Measurements from ENCODE around the gene ADAMTS16. TPM values are rescaled to one million over a fixed set of nuclear protein-coding genes. Genes with fewer than 3 reads are reported as not detected.

Gene ADAMTS16
- total RNA-seq, 1 donor from 2014 or later = 4.1 TPM

DNA sequence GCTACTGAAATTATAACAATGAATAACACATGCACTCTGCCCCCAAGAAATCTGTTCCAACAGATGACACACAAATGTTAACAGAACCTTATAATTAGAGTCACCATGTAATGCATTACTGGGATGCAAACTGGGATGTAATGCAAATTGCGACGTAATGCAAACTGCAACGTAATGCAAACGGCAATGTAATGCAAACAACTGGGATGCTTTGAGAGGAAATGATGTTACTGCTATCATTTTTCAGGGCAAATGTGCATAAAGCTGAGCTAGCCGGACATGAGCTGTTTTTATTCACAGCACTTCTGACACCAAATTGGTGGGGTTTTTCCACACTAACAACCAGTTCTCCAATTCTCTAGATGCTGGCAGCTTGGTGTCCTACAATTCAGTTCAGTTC, 117.2 kb downstream of the ADAMTS16 start:
- no peak overlapping the region for H2AFZ ChIP-seq (replicated peaks)
- no peak overlapping the region for H3K27ac Mint-ChIP-seq
- H3K27me3 Mint-ChIP-seq (ENCODE audit: insufficient read depth, low read depth) = peaks cover 3% of the 10 kb centered on the region
- H3K4me3 Mint-ChIP-seq = no peak overlapping the region
- H3K4me1 Mint-ChIP-seq = peaks cover 4% of the 10 kb centered on the region
- no peak overlapping the region for H3K27ac ChIP-seq
- H3K4me1 ChIP-seq = no peaks in the 10 kb centered on the region
- peaks cover 4% of the 10 kb centered on the region for H3K9me3 ChIP-seq (ENCODE audit: low read depth)
- peaks cover 7% of the 10 kb centered on the region for H3K36me3 ChIP-seq
- no peak for DNase-seq (ENCODE audit: low spot score)
- H3F3A ChIP-seq (ENCODE audit: low read depth) = no peaks in the 10 kb centered on the region
- no peaks in the 10 kb centered on the region for H4K20me1 ChIP-seq (ENCODE audit: low read depth)
- H3K79me2 ChIP-seq (ENCODE audit: low read depth) = no peaks in the 10 kb centered on the region
- no peak overlapping the region for H3K9ac ChIP-seq
- TF ChIP-seq EZH2phosphoT487 (IDR thresholded peaks at IDR 0.05) = no peak
- no peak for TF ChIP-seq EZH2 (IDR thresholded peaks at IDR 0.05)
- TF ChIP-seq, protein P1, sequence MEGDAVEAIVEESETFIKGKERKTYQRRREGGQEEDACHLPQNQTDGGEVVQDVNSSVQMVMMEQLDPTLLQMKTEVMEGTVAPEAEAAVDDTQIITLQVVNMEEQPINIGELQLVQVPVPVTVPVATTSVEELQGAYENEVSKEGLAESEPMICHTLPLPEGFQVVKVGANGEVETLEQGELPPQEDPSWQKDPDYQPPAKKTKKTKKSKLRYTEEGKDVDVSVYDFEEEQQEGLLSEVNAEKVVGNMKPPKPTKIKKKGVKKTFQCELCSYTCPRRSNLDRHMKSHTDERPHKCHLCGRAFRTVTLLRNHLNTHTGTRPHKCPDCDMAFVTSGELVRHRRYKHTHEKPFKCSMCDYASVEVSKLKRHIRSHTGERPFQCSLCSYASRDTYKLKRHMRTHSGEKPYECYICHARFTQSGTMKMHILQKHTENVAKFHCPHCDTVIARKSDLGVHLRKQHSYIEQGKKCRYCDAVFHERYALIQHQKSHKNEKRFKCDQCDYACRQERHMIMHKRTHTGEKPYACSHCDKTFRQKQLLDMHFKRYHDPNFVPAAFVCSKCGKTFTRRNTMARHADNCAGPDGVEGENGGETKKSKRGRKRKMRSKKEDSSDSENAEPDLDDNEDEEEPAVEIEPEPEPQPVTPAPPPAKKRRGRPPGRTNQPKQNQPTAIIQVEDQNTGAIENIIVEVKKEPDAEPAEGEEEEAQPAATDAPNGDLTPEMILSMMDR (IDR thresholded peaks at IDR 0.05) = no peak
- H3K9me3 Mint-ChIP-seq = peaks cover 16% of the 10 kb centered on the region
- H3K27me3 ChIP-seq = no peaks in the 10 kb centered on the region
- H3K4me3 ChIP-seq = no peak overlapping the region
- H3K36me3 Mint-ChIP-seq = peaks cover 8% of the 10 kb centered on the region
- no peak overlapping the region for H3K4me2 ChIP-seq

DNA sequence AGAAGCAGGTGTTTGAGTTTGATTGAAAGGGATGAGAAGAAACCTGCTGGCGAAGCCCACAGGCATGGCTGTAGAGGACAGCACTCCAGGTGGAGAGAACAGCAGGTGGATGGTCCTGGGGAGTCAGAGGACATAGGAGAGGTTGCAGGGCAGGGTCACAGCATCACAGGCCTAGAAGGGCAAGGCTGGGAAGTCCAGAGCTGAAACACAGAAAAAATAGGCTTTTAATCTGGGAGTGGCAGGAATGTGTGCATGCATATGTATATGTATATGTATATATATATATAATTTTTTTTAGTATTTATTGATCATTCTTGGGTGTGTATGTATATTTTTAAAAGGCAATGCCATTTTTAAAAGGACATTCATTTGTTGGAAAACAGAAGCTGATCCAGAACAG, 118.4 kb downstream of the ADAMTS16 start:
- peaks cover 7% of the 10 kb centered on the region for H3K36me3 ChIP-seq
- peaks cover 4% of the 10 kb centered on the region for H3K9me3 ChIP-seq (ENCODE audit: low read depth)
- Mint-ChIP-seq H3K27me3 (ENCODE audit: insufficient read depth, low read depth) (peaks cover 3% of the 10 kb centered on the region), H3K27ac (no peak overlapping the region), H3K36me3 (peaks cover 10% of the 10 kb centered on the region), H3K9me3 (peaks cover 19% of the 10 kb centered on the region), H3K4me3 (no peak overlapping the region), H3K4me1 (peaks cover 8% of the 10 kb centered on the region)
- no peak overlapping the region for H2AFZ ChIP-seq (replicated peaks)
- H4K20me1 ChIP-seq (ENCODE audit: low read depth) = no peaks in the 10 kb centered on the region
- no peaks in the 10 kb centered on the region for H3K27me3 ChIP-seq
- no peak for DNase-seq (ENCODE audit: low spot score)
- TF ChIP-seq, protein P1 (IDR thresholded peaks at IDR 0.05) = no peak
- TF ChIP-seq EZH2phosphoT487 (IDR thresholded peaks at IDR 0.05) = no peak
- TF ChIP-seq EZH2 (IDR thresholded peaks at IDR 0.05) = no peak
- no peak overlapping the region for H3K4me2 ChIP-seq
- no peak overlapping the region for H3K4me3 ChIP-seq
- no peaks in the 10 kb centered on the region for H3K79me2 ChIP-seq (ENCODE audit: low read depth)
- no peaks in the 10 kb centered on the region for H3F3A ChIP-seq (ENCODE audit: low read depth)
- no peak overlapping the region for H3K9ac ChIP-seq
- H3K27ac ChIP-seq = no peak overlapping the region
- no peaks in the 10 kb centered on the region for H3K4me1 ChIP-seq

DNA sequence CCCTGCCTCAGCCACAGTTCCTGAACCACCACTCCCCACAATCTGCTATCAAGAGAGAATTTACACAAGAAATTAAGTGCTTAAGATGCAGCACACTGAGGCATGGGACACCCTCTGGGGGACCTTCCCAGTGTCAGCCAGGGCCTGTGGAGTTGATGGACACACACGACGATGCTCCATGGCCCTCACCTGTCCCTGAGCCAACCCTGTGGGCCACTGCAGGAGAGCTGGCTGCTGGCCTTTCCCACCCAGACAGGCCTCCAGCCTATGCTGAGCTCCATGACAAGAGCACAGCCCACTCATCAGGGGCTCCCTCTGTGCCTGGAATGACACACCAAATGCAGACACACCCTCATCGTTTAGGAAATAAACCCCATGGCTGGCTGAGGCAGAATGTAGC, 124.6 kb downstream of the ADAMTS16 start:
- Mint-ChIP-seq H3K27me3 (ENCODE audit: insufficient read depth, low read depth) (peaks cover 9% of the 10 kb centered on the region), H3K36me3 (peaks cover 15% of the 10 kb centered on the region), H3K27ac (no peak overlapping the region), H3K4me3 (no peak overlapping the region), H3K9me3 (peaks cover 19% of the 10 kb centered on the region), H3K4me1 (peaks cover 13% of the 10 kb centered on the region)
- Histone ChIP-seq H2AFZ (replicated peaks) (no peak overlapping the region), H3K4me1 (peaks cover 7% of the 10 kb centered on the region), H3K27ac (no peak overlapping the region), H3K36me3 (no peaks in the 10 kb centered on the region), H4K20me1 (ENCODE audit: low read depth) (no peaks in the 10 kb centered on the region), H3K27me3 (no peaks in the 10 kb centered on the region), H3K9me3 (ENCODE audit: low read depth) (no peaks in the 10 kb centered on the region), H3F3A (ENCODE audit: low read depth) (no peaks in the 10 kb centered on the region), H3K4me3 (no peak overlapping the region), H3K9ac (no peak overlapping the region), H3K79me2 (ENCODE audit: low read depth) (no peaks in the 10 kb centered on the region), H3K4me2 (no peak overlapping the region)
- no peak for DNase-seq (ENCODE audit: low spot score)
- TF ChIP-seq, protein P1 (IDR thresholded peaks at IDR 0.05) = no peak
- TF ChIP-seq EZH2 (IDR thresholded peaks at IDR 0.05) (no peak), EZH2phosphoT487 (IDR thresholded peaks at IDR 0.05) (no peak)

Data from neural progenitor cell (in vitro differentiated cells).